ENCODE data around the gene RAB3D.

RAB3D gene

DNA sequence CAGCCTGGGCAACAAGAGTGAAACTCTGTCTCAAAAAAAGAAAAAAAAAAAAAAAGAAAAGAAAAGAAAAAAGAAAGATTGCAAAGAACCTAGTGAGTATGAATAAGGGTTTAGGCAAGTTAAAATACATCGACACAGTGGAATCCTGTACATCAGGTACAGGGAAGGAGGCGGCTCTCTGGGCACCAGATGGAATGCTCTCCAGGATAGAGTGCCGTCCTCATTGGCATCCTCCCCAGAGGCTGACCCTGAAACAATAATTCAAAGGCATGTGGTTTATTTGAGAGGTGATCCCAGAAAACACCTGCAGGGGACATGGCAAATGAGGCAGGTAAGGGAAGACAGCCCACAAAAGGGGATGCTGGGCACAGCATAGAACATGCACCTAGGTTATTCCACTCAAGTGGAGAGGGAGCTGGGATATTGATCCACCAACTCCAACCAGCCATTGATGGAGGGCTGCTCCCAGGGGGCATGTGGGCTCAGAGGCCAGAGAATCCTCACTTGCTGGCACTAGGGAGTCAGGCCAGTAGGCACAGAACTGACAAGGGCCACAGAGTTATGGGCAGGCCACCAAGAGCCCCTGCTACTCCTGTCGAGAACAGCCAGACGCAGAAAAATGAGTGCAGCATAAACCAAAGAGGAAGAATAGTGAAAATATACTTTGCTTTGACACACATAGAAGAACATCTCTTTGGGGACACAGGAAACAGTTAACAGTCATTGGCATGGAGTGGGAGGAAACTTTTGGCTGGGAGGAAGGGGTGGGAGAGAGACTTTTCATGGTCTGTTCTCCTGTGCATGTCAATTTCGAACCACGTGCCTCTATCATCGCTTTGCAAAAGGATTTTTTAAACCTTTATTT lies 39.3 kb downstream of the RAB3D start:
- TF ChIP-seq CTCF (conservative IDR thresholded peaks at IDR 0.05; ENCODE audit: low read length): no peak
- no peak for DNase-seq (ENCODE audit: low read depth)
- H3K4me3 ChIP-seq (ENCODE audit: low read length): no peak overlapping the region

DNA sequence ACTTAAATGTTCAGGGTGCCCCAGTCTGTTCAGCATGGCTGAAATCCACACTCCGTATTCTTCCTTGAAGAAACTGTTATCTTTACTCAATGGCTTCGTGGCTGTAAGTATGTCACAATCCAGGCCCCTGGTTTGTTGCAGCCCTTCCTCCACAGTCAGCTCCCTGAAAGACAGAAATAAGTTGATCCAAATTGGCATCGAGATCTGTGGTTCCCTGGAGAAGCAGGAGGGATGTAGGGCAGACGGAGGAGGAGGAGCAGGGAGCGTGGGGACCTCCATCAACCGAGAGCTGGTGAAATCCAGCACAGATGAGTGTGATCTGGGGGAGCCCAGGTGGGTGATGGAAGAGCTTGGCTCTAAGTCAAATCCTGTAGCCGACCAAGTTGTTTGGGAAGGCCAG lies 43.2 kb downstream of the RAB3D start:
- no peak overlapping the region for H3K4me3 ChIP-seq (ENCODE audit: low read length)
- no peak for TF ChIP-seq CTCF (conservative IDR thresholded peaks at IDR 0.05; ENCODE audit: low read length)

GRCh38 chr19:11295665-11296245 lies 43.7 kb downstream of the RAB3D start, which contains the start of gene TSPAN16:
Gene TSPAN16 (plus strand): TSS chr19:11296160. CDS start chr19:11296298, 138 bp downstream.
- H3K4me3 ChIP-seq (ENCODE audit: low read length): no peak within 1 kb of the TSS
- no peak for DNase-seq (ENCODE audit: low read depth)
- 0 out of 2 replicates have a peak, but pooled peaks have one; percentile 15 for TF ChIP-seq CTCF (conservative IDR thresholded peaks at IDR 0.05; ENCODE audit: low read length)

More for the DNA sequence above, 43.2 kb downstream of the RAB3D start:
- peak; percentile 37 for DNase-seq (ENCODE audit: low read depth)

DNA sequence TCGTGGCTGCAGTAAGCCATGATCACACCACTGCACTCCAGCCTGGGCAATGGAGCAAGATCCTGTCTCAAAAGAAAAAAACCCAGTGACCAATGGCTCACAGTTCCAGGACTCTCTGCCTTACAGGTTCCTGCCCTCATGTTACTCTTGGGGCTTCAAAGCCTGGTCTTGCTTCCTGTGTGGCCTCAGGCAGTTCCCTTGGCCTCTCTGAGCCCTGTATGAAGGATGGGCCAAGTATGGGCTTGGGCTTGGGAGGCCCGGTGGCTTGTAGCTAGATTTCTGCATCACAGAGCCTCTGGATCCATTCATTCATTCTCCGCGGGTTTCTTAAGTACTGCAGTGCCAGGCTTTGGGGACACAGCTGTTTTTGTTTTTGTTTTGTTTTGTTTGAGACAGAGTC lies 44.3 kb downstream of the RAB3D start:
- TF ChIP-seq CTCF (conservative IDR thresholded peaks at IDR 0.05; ENCODE audit: low read length): no peak
- no peak for DNase-seq (ENCODE audit: low read depth)
- H3K4me3 ChIP-seq (ENCODE audit: low read length): no peak overlapping the region

DNA sequence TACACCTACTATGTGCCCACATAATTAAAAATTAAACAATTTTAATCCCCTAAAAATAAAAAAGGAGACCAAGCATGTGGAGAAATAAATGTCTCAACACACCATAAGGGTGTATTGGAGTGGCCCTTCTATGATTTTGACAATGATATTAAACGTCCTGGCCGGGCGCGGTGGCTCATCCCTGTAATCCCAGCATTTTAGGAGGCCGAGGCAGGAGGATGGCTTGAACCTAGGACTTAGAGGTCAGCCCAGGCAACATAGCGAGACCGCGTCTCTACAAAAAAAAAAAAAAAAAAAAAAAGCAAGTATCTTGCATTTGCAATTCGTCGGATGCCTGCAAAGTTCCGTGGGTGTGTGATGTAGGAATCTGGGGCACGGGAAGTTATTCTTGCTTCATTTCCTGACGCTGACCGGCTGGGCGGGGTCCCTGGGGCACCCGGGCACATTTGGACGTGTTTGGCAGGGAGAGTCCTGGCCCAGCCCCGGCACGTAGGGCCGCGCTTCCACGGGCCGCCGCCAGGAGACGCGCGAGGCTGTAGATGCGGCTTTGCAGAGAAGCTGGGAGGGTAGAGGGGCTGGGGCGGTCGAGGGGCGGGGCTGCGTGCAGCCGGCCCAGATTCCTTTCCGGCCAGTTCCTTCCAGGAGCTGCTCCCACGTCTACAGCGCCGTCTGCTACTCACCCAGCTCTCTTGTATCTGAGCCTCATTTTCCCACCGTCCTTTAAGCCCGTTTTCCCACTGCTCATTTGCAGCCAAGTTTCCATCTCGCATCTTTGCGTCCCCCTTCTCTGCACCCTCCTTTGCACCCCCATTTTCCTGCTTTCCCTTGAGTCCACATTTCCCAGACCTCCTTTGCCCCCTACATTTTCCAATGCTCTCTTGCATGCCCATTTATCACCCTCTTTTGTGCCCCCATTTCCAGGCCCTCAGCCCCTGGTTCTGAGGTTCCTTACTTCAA lies 45.7 kb downstream of the RAB3D start:
- H3K4me3 ChIP-seq (ENCODE audit: low read length): peak overlapping the region; percentile 49
- TF ChIP-seq CTCF (conservative IDR thresholded peaks at IDR 0.05; ENCODE audit: low read length): peak; percentile 90
- DNase-seq (ENCODE audit: low read depth): peak; percentile 94

GRCh38 chr19:11291991-11292390 lies 47.5 kb downstream of the RAB3D start:
- H3K4me3 ChIP-seq (ENCODE audit: low read length): no peak overlapping the region
- no peak for TF ChIP-seq CTCF (conservative IDR thresholded peaks at IDR 0.05; ENCODE audit: low read length)
- DNase-seq (ENCODE audit: low read depth): no peak
